Neutrophil (primary cell): ENCODE data around the gene RPL3.
A peak's percentile ranks its signal among the peaks of the same experiment; 100 is the strongest.

ENCODE experiments used
- H3K27ac ChIP-seq: fragments of 200-600 bp; sonication (generic); 2 replicates; pipeline ENCODE4 v1.5.1; 2016; ENCODE audit warnings: mild to moderate bottlenecking, moderate library complexity
- H3K27me3 ChIP-seq: fragments of 200-600 bp; sonication (generic); 2 replicates; pipeline ENCODE4 v1.6.0; 2016; ENCODE audit warnings: mild to moderate bottlenecking
- H3K36me3 ChIP-seq: fragments of 200-600 bp; sonication (generic); 2 replicates; pipeline ENCODE4 v1.5.1; 2017
- H3K4me1 ChIP-seq, 2 experiments: fragments of 200-600 bp in 1 of 2; sonication (generic) in 1 of 2; 1 replicate in 1 of 2; 2 replicates in 1 of 2; pipeline versions ENCODE4 v1.5.1 to v1.6.1; 2013 to 2016; ENCODE audit warnings: low read depth in 1 of 2, low read length in 1 of 2, mild to moderate bottlenecking in 1 of 2, moderate library complexity in 1 of 2; ENCODE audit not compliant: control insufficient read depth in 1 of 2, insufficient read depth in 1 of 2
- H3K4me3 ChIP-seq, 2 experiments: fragments of 200-600 bp in 1 of 2; sonication (generic) in 1 of 2; 1 replicate in 1 of 2; 2 replicates in 1 of 2; pipeline ENCODE4 v1.5.1; 2013 to 2016; ENCODE audit warnings: low read depth in 1 of 2, low read length in 1 of 2, mild to moderate bottlenecking in 1 of 2, moderate library complexity in 1 of 2
- H3K9me3 ChIP-seq: fragments of 200-600 bp; sonication (generic); 2 replicates; pipeline ENCODE4 v1.5.1; 2016
- CTCF ChIP-seq: fragments of 200-600 bp; sonication (generic); IDR thresholded peaks from 2 replicates; pipeline ENCODE4 v1.5.1; 2016; ENCODE audit warnings: antibody characterized with exemption

RPL3 gene

GRCh38 chr22:39317084-39317774, 2.2 kb downstream of the RPL3 start:
- Histone ChIP-seq H3K27me3 (no peaks in the 10 kb centered on the region), H3K27ac (no peak overlapping the region), H3K4me3 (no peak overlapping the region), H3K4me1 (peaks cover 26 to 33% of the 10 kb centered on the region in 2 experiments), H3K9me3 (no peaks in the 10 kb centered on the region), H3K36me3 (peaks cover 58% of the 10 kb centered on the region)
- no peak for TF ChIP-seq CTCF

- no peak overlapping the region for H3K27ac ChIP-seq
- no peak overlapping the region for H3K4me3 ChIP-seq
- peaks cover 65% of the 10 kb centered on the region for H3K36me3 ChIP-seq
- H3K4me1 ChIP-seq: peaks cover 26 to 33% of the 10 kb centered on the region in 2 experiments
- H3K27me3 ChIP-seq: no peaks in the 10 kb centered on the region
- TF ChIP-seq CTCF: peak; percentile 61
- no peaks in the 10 kb centered on the region for H3K9me3 ChIP-seq
These were observed 2.9 kb downstream of the RPL3 start for GRCh38 chr22:39316440-39317083.

GRCh38 chr22:39315389-39315788, 4.0 kb downstream of the RPL3 start:
- Histone ChIP-seq H3K4me1 (peaks cover 22 to 29% of the 10 kb centered on the region in 2 experiments), H3K27ac (no peak overlapping the region)

GRCh38 chr22:39314251-39314971, 5.0 kb downstream of the RPL3 start:
- Histone ChIP-seq H3K9me3 (no peaks in the 10 kb centered on the region), H3K27me3 (peaks cover 2% of the 10 kb centered on the region), H3K27ac (no peak overlapping the region), H3K36me3 (peaks cover 67% of the 10 kb centered on the region), H3K4me3 (no peak overlapping the region), H3K4me1 (peaks cover 21 to 23% of the 10 kb centered on the region in 2 experiments)
- no peak for TF ChIP-seq CTCF

More at GRCh38 chr22:39315389-39315788, 4.0 kb downstream of the RPL3 start:
- Histone ChIP-seq H3K4me3 (no peak overlapping the region), H3K9me3 (no peaks in the 10 kb centered on the region), H3K36me3 (peaks cover 67% of the 10 kb centered on the region), H3K27me3 (no peaks in the 10 kb centered on the region)
- no peak for TF ChIP-seq CTCF

GRCh38 chr22:39313258-39314001, 6.0 kb downstream of the RPL3 start:
- no peak overlapping the region for H3K4me3 ChIP-seq
- no peak for TF ChIP-seq CTCF
- H3K27me3 ChIP-seq: peaks cover 12% of the 10 kb centered on the region
- no peaks in the 10 kb centered on the region for H3K9me3 ChIP-seq
- no peak overlapping the region for H3K27ac ChIP-seq
- H3K4me1 ChIP-seq: peaks cover 15 to 19% of the 10 kb centered on the region in 2 experiments
- H3K36me3 ChIP-seq: peaks cover 67% of the 10 kb centered on the region
